HG02642 (cell line): Measurements from ENCODE around the gene NISCH.

Source experiments
- ATAC-seq: cut with Tn5 transposase; IDR thresholded peaks from one replicate; pipeline ENCODE4 v1.9.1; 2021; ENCODE audit warnings: mild to moderate bottlenecking; ENCODE audit not compliant: unreplicated experiment, poor library complexity

Gene NISCH

GRCh38 chr3:52434491-52435115 is 20.8 kb upstream of the NISCH start:
- ATAC-seq = no peak

GRCh38 chr3:52435246-52436101 is 19.9 kb upstream of the NISCH start:
- ATAC-seq = no peak

GRCh38 chr3:52436500-52437149 is 18.8 kb upstream of the NISCH start:
- ATAC-seq = no peak

GRCh38 chr3:52437326-52438103 is 17.9 kb upstream of the NISCH start:
- no peak for ATAC-seq

GRCh38 chr3:52438104-52438376 is 17.4 kb upstream of the NISCH start:
- no peak for ATAC-seq

- no peak for ATAC-seq
Observed at GRCh38 chr3:52438579-52439425, 16.6 kb upstream of the NISCH start.

- ATAC-seq = no peak
Observed at GRCh38 chr3:52439426-52440248, 15.8 kb upstream of the NISCH start.

GRCh38 chr3:52440249-52440551 is 15.2 kb upstream of the NISCH start:
- no peak for ATAC-seq

GRCh38 chr3:52440671-52441070 is 14.7 kb upstream of the NISCH start:
- no peak for ATAC-seq

GRCh38 chr3:52441091-52441771 is 14.2 kb upstream of the NISCH start:
- ATAC-seq = no peak

- no peak for ATAC-seq
Observed at GRCh38 chr3:52441772-52442332, 13.6 kb upstream of the NISCH start.

- ATAC-seq = no peak
Observed at GRCh38 chr3:52442409-52443267, 12.8 kb upstream of the NISCH start.

GRCh38 chr3:52443268-52443610 is 12.2 kb upstream of the NISCH start:
- ATAC-seq = no peak

GRCh38 chr3:52443791-52444687 is 11.4 kb upstream of the NISCH start:
- ATAC-seq = no peak

- ATAC-seq = peak; percentile 80
Observed at GRCh38 chr3:52444860-52445793, 10.3 kb upstream of the NISCH start, which contains the start of gene SEMA3G. TSS of gene SEMA3G (minus strand) at chr3:52445103. CDS start at chr3:52445027, 76 bp downstream.
